Activated naive CD4-positive, alpha-beta T cell treated with anti-CD3 and anti-CD28 coated beads for 36 hours (primary cell): ENCODE measurements around the gene TSPAN33. TPM values are rescaled to one million over a fixed set of nuclear protein-coding genes. Genes with fewer than 3 reads are reported as not detected.

ENCODE experiments used
- CTCF ChIA-PET: fragments of 350-600 bp; sonication (Branson Sonifier 250); formaldehyde crosslinking; loops from one replicate; lab custom pipeline; 2021; ENCODE audit warnings: antibody characterized with exemption; lab: Charles Lee
- DNase-seq: peaks from one replicate; pipeline ENCODE4 v3.0.0-alpha.2; 2020
- H3K27ac Mint-ChIP-seq: one replicate; pipeline ENCODE4 v1.8.0; 2021; ENCODE audit warnings: mild to moderate bottlenecking, mixed read lengths
- H3K27me3 Mint-ChIP-seq: one replicate; pipeline ENCODE4 v1.8.0; 2021; ENCODE audit warnings: low read depth, mixed read lengths
- H3K36me3 Mint-ChIP-seq: one replicate; pipeline ENCODE4 v1.8.0; 2021; ENCODE audit warnings: low read depth, mixed read lengths
- H3K4me1 Mint-ChIP-seq: one replicate; pipeline ENCODE4 v1.8.0; 2021; ENCODE audit warnings: low read depth, mixed read lengths
- H3K4me3 Mint-ChIP-seq: one replicate; pipeline ENCODE4 v1.8.0; 2021; ENCODE audit warnings: mild to moderate bottlenecking, moderate library complexity, mixed read lengths
- H3K9me3 Mint-ChIP-seq: one replicate; pipeline ENCODE4 v1.8.0; 2021; ENCODE audit warnings: mixed read lengths
- intact Hi-C: fragments of 100-400 bp; cut with micrococcal nuclease; formaldehyde crosslinking; loops from one replicate; pipeline ENCODE4 v1.15.1; 2023
- total RNA-seq, 2 experiments: library from RNA; stranded (reverse); gene quantifications; one replicate each; pipeline ENCODE4 v1.2.3, GENCODE V29; 2021

The TSPAN33 gene
- total RNA-seq, 2 experiments from 2014 or later, result 7.2 to 7.9 TPM

DNA sequence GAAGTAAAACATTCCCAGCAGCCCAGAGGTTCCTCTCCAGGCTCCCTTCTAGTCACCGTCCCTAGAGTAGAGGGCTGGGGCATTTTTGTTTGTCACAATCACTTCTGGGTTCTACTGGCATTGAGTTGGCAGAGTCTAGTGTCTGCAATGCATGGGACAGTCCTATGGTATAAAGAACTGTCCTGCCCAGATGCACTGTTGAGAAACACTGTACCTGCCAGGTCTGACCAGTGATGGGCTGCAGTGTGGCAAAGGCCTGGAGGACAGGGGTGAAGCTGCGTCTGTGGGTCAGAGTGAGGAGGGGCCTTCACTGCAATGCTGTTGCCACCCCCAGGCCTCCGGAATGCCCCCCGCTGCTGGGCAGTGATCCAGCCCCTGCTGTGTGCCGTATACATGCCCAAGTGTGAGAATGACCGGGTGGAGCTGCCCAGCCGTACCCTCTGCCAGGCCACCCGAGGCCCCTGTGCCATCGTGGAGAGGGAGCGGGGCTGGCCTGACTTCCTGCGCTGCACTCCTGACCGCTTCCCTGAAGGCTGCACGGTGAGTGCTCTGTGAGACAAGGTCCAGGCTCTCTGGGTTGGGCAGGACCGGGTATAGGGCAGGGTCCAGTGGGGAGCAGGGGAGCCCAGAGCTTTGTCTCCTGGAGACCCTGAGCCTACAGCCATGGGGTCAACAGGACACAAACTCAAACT lies 58.7 kb downstream of the TSPAN33 start:
- Mint-ChIP-seq H3K27me3 (no peaks in the 10 kb centered on the region), H3K9me3 (no peaks in the 10 kb centered on the region), H3K4me3 (no peak overlapping the region), H3K4me1 (no peaks in the 10 kb centered on the region), H3K36me3 (no peaks in the 10 kb centered on the region), H3K27ac (no peak overlapping the region)
- no peak for DNase-seq
- intact Hi-C loops, result no loop called here
- CTCF ChIA-PET, result interaction anchor here (0.8 to 1.3 kb wide), 2 partner anchors 39 to 95 kb away, joined by 3 to 7 read pairs; no protein-coding TSS in a partner anchor

- CTCF ChIA-PET, result interaction anchor here (1.4 to 2.6 kb wide), 2 partner anchors 13 to 41 kb away, joined by 5 to 9 read pairs; no protein-coding TSS in a partner anchor
- H3K27me3 Mint-ChIP-seq, result no peaks in the 10 kb centered on the region
- H3K4me3 Mint-ChIP-seq, result no peak overlapping the region
- H3K36me3 Mint-ChIP-seq, result no peaks in the 10 kb centered on the region
- no peak overlapping the region for H3K27ac Mint-ChIP-seq
- no peaks in the 10 kb centered on the region for H3K9me3 Mint-ChIP-seq
- DNase-seq, result no peak
- no peaks in the 10 kb centered on the region for H3K4me1 Mint-ChIP-seq
- intact Hi-C loops, result no loop called here
These were observed 60.8 kb downstream of the TSPAN33 start for GRCh38 chr7:129205126-129205818.

DNA sequence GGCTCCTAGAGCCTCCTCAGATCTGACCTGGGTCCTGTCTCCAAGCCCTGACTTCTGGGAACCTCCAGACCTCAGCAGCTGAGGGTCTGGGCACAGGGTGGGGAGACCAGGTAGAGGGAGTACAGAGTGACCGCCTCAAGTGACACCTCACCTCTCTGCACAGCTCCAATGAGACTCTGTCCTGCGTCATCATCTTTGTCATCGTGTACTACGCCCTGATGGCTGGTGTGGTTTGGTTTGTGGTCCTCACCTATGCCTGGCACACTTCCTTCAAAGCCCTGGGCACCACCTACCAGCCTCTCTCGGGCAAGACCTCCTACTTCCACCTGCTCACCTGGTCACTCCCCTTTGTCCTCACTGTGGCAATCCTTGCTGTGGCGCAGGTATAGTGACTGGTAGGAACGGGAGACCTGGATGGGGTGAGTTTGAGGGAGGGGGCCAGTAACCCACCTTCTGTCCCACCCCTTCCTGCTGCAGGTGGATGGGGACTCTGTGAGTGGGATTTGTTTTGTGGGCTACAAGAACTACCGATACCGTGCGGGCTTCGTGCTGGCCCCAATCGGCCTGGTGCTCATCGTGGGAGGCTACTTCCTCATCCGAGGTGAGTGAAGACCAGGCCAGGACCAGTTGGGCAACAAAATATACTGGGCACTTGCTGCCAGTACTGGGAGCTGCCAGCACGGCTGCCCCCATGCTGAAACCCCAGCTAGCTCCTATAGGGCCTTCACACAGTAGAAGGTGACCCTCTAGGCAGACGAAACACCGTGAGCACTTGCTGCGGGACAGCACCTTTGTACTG lies 61.7 kb downstream of the TSPAN33 start:
- CTCF ChIA-PET, result interaction anchor here (2.6 kb wide), 1 partner anchor 42 kb away, joined by 9 read pairs; no protein-coding TSS in a partner anchor
- no peaks in the 10 kb centered on the region for H3K4me1 Mint-ChIP-seq
- H3K9me3 Mint-ChIP-seq, result no peaks in the 10 kb centered on the region
- H3K36me3 Mint-ChIP-seq, result no peaks in the 10 kb centered on the region
- H3K27me3 Mint-ChIP-seq, result no peaks in the 10 kb centered on the region
- no peak overlapping the region for H3K4me3 Mint-ChIP-seq
- intact Hi-C loops, result no loop called here
- no peak for DNase-seq
- no peak overlapping the region for H3K27ac Mint-ChIP-seq

GRCh38 chr7:129208667-129209066 lies 64.2 kb downstream of the TSPAN33 start:
- no peaks in the 10 kb centered on the region for H3K36me3 Mint-ChIP-seq
- no peak overlapping the region for H3K27ac Mint-ChIP-seq
- H3K27me3 Mint-ChIP-seq, result no peaks in the 10 kb centered on the region
- no peak overlapping the region for H3K4me3 Mint-ChIP-seq
- no peak for DNase-seq
- intact Hi-C loops, result no loop called here
- H3K9me3 Mint-ChIP-seq, result no peaks in the 10 kb centered on the region
- H3K4me1 Mint-ChIP-seq, result no peaks in the 10 kb centered on the region
- CTCF ChIA-PET, result interaction anchor here (0.8 to 7.2 kb wide), 7 partner anchors 9 to 136 kb away, joined by 3 to 122 read pairs (median 6); no protein-coding TSS in a partner anchor

DNA sequence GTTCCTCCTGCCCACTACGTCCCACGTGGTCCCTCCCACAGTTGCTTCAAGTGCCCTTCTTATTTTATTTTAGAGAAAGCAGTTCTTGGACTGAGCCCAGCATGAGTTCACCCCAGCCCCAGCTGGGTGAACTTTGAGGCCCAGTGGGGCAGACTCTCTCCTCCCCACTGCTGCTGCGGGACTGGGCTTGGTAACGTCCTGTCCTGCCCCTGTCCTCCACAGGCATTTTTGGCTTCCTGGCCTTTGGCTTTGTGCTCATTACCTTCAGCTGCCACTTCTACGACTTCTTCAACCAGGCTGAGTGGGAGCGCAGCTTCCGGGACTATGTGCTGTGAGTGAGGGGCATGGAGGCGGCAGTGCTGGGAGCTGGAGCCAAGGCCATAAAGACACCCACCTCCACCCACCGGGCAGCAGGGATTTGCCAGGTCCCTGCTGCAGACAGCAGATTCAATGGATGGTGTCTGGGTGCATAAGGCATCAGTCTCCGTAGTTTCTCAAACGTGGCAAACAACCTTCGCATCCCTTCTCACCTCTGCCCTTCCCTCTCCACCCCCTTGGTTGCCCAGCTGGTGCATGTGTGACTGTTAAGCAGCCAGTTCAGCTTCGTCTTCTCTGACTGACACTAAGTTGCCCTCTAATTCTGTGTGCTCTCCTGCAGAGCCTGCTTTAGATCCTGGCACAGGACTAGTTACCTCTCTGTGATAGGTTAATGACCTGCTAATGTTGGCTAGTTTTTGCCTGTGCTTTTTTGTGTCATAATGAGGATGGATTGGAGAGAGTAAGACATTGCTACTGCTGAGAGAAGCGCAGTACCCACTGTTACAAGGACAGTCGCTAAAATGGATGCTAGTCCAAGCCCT lies 64.8 kb downstream of the TSPAN33 start:
- Mint-ChIP-seq H3K27ac (no peak overlapping the region), H3K36me3 (no peaks in the 10 kb centered on the region), H3K9me3 (no peaks in the 10 kb centered on the region), H3K4me3 (no peak overlapping the region), H3K4me1 (no peaks in the 10 kb centered on the region), H3K27me3 (no peaks in the 10 kb centered on the region)
- CTCF ChIA-PET, result interaction anchor here (0.7 to 7.2 kb wide), 16 partner anchors 9 to 261 kb away, joined by 3 to 122 read pairs (median 4); partner anchors contain the start of gene TSPAN33
- intact Hi-C loops, result no loop called here
- DNase-seq, result no peak

- H3K9me3 Mint-ChIP-seq, result no peaks in the 10 kb centered on the region
- no peak overlapping the region for H3K4me3 Mint-ChIP-seq
- DNase-seq, result peak; percentile 86
- no peaks in the 10 kb centered on the region for H3K27me3 Mint-ChIP-seq
- CTCF ChIA-PET, result interaction anchor here (0.5 to 7.2 kb wide), 22 partner anchors 8 to 472 kb away, joined by 3 to 122 read pairs (median 3); partner anchors contain the start of genes SMO and TSPAN33
- intact Hi-C loops, result loop anchor here (1.0 to 5.0 kb wide), 4 partner anchors 46 to 418 kb away; partner anchors contain the start of gene CCDC136
- no peak overlapping the region for H3K27ac Mint-ChIP-seq
- no peaks in the 10 kb centered on the region for H3K4me1 Mint-ChIP-seq
- H3K36me3 Mint-ChIP-seq, result no peaks in the 10 kb centered on the region
These were observed 65.9 kb downstream of the TSPAN33 start for GRCh38 chr7:129210256-129210988.

GRCh38 chr7:129210989-129211312 lies 66.4 kb downstream of the TSPAN33 start:
- Mint-ChIP-seq H3K27ac (no peak overlapping the region), H3K36me3 (no peaks in the 10 kb centered on the region), H3K4me3 (no peak overlapping the region), H3K4me1 (no peaks in the 10 kb centered on the region), H3K9me3 (no peaks in the 10 kb centered on the region), H3K27me3 (no peaks in the 10 kb centered on the region)
- DNase-seq, result no peak
- intact Hi-C loops, result loop anchor here (1.0 to 5.0 kb wide), 4 partner anchors 47 to 419 kb away; partner anchors contain the start of gene CCDC136
- CTCF ChIA-PET, result interaction anchor here (0.5 to 7.2 kb wide), 18 partner anchors 10 to 472 kb away, joined by 3 to 122 read pairs (median 3); partner anchors contain the start of gene SMO

GRCh38 chr7:129212126-129212525 lies 67.6 kb downstream of the TSPAN33 start:
- no peak overlapping the region for H3K4me3 Mint-ChIP-seq
- H3K9me3 Mint-ChIP-seq, result no peaks in the 10 kb centered on the region

DNA sequence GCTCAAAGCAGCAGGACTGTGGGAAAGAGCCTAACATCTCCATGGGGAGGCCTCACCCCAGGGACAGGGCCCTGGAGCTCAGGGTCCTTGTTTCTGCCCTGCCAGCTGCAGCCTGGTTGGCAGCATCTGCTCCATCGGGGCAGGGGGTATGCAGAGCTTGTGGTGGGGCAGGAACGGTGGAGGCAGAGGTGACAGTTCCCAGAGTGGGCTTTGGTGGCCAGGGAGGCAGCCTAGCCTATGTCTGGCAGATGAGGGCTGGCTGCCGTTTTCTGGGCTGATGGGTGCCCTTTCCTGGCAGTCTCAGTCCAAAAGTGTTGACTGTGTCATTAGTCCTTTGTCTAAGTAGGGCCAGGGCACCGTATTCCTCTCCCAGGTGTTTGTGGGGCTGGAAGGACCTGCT lies 68.1 kb downstream of the TSPAN33 start:
- no peak for DNase-seq
- H3K4me1 Mint-ChIP-seq, result no peaks in the 10 kb centered on the region
- no peaks in the 10 kb centered on the region for H3K9me3 Mint-ChIP-seq
- no peaks in the 10 kb centered on the region for H3K36me3 Mint-ChIP-seq
- H3K27me3 Mint-ChIP-seq, result no peaks in the 10 kb centered on the region
- CTCF ChIA-PET, result interaction anchor here (0.5 to 7.2 kb wide), 2 partner anchors 49 to 475 kb away, joined by 3 to 122 read pairs; no protein-coding TSS in a partner anchor
- intact Hi-C loops, result loop anchor here (5.0 kb wide), 1 partner anchor 420 kb away; the partner anchor contains the start of gene CCDC136
- H3K4me3 Mint-ChIP-seq, result no peak overlapping the region
- no peak overlapping the region for H3K27ac Mint-ChIP-seq

More at GRCh38 chr7:129212126-129212525, 67.6 kb downstream of the TSPAN33 start:
- DNase-seq, result no peak
- Mint-ChIP-seq H3K27ac (no peak overlapping the region), H3K36me3 (no peaks in the 10 kb centered on the region), H3K27me3 (no peaks in the 10 kb centered on the region), H3K4me1 (no peaks in the 10 kb centered on the region)
- intact Hi-C loops, result loop anchor here (5.0 kb wide), 1 partner anchor 420 kb away; the partner anchor contains the start of gene CCDC136
- CTCF ChIA-PET, result interaction anchor here (0.5 to 7.2 kb wide), 2 partner anchors 48 to 475 kb away, joined by 3 to 122 read pairs; no protein-coding TSS in a partner anchor

DNA sequence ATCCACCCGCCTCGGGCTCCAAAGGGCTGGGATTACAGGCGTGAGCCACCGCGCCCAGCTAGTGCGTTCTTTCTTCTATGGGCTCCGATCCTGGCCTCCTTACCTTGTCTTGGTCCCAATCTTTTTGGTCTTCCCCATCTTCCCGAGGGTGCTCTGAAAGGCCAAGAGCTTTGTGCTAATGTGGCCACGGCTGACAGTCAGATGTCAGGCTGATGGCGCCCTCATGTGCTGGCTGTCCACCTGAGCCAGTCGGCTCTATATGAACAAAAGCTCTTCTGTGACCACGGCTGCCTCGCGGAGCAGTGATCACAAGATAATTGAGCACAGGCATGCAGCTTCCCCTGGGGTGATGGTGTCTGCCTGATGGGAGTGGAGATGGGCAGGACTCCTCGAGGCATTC lies 69.3 kb downstream of the TSPAN33 start:
- Mint-ChIP-seq H3K27me3 (no peaks in the 10 kb centered on the region), H3K4me1 (peaks cover 3% of the 10 kb centered on the region), H3K36me3 (no peaks in the 10 kb centered on the region), H3K9me3 (no peaks in the 10 kb centered on the region), H3K4me3 (no peak overlapping the region), H3K27ac (no peak overlapping the region)
- DNase-seq, result peak; percentile 45
- CTCF ChIA-PET, result interaction anchor here (0.5 to 7.2 kb wide), 8 partner anchors 10 to 306 kb away, joined by 3 to 122 read pairs (median 4); no protein-coding TSS in a partner anchor
- intact Hi-C loops, result loop anchor here (5.0 kb wide), 1 partner anchor 422 kb away; the partner anchor contains the start of gene CCDC136
